H1 (cell line): ENCODE data around the gene AQP2.

Experiments
- ATF3 ChIP-seq: IDR thresholded peaks from 2 replicates; pipeline ENCODE4 v1.6.1; 2011; ENCODE audit warnings: low read depth, mild to moderate bottlenecking, low read length; ENCODE audit not compliant: insufficient read depth
- EP300 ChIP-seq, 2 experiments: IDR thresholded peaks; 1 replicate in 1 of 2; 2 replicates in 1 of 2; pipeline ENCODE4 v1.6.1; 2011 to 2012; ENCODE audit warnings: low read depth in 2 of 2, low read length in 2 of 2, mild to moderate bottlenecking in 2 of 2, borderline replicate concordance in 1 of 2, inconsistent platforms in 1 of 2, moderate library complexity in 1 of 2
- EZH2 ChIP-seq: fragments of 200-600 bp; sonication (generic); IDR thresholded peaks from 2 replicates; pipeline ENCODE4 v1.7.1; 2012; ENCODE audit warnings: low read depth, mild to moderate bottlenecking, moderate library complexity, low read length, inconsistent platforms; ENCODE audit not compliant: severe bottlenecking
- JUN ChIP-seq: IDR thresholded peaks from 2 replicates; pipeline ENCODE4 v1.6.1; 2011; ENCODE audit warnings: low read depth, mild to moderate bottlenecking, improper control_type of control experiment, low read length
- POLR2A ChIP-seq, 2 experiments: IDR thresholded peaks; 1 replicate in 1 of 2; 2 replicates in 1 of 2; pipeline ENCODE4 v1.6.1; 2011; ENCODE audit warnings: low read depth in 2 of 2, low read length in 2 of 2, mild to moderate bottlenecking in 2 of 2; ENCODE audit errors: control extremely low read depth in 1 of 2
- SIN3A ChIP-seq, 2 experiments: IDR thresholded peaks in 1 of 2; conservative IDR thresholded peaks in 1 of 2; 2 replicates each; pipeline ENCODE4 v1.6.1; 2011 to 2012; ENCODE audit warnings: low read length in 2 of 2, improper control_type of control experiment in 1 of 2, low read depth in 1 of 2, mild to moderate bottlenecking in 1 of 2
- TAF7 ChIP-seq: optimal IDR thresholded peaks from 2 replicates; pipeline ENCODE3; 2011; ENCODE audit warnings: low read depth, mild to moderate bottlenecking, inconsistent platforms, low read length, moderate library complexity, borderline replicate concordance
- ZNF274 ChIP-seq: IDR thresholded peaks from 2 replicates; pipeline ENCODE4 v1.7.0; 2012; ENCODE audit warnings: low read length, borderline replicate concordance; ENCODE audit errors: extremely low read depth
- TF ChIP-seq, protein P1 (sequence below), 3 experiments: IDR thresholded peaks; 1 replicate in 2 of 3; 2 replicates in 1 of 3; pipeline versions ENCODE4 v1.5.1 to v1.6.1; 2011; ENCODE audit warnings: low read length in 3 of 3, mild to moderate bottlenecking in 3 of 3, inconsistent platforms in 2 of 3, low read depth in 1 of 3, moderate library complexity in 1 of 3; ENCODE audit not compliant: insufficient read depth in 1 of 3; ENCODE audit errors: control extremely low read depth in 1 of 3

DNA sequence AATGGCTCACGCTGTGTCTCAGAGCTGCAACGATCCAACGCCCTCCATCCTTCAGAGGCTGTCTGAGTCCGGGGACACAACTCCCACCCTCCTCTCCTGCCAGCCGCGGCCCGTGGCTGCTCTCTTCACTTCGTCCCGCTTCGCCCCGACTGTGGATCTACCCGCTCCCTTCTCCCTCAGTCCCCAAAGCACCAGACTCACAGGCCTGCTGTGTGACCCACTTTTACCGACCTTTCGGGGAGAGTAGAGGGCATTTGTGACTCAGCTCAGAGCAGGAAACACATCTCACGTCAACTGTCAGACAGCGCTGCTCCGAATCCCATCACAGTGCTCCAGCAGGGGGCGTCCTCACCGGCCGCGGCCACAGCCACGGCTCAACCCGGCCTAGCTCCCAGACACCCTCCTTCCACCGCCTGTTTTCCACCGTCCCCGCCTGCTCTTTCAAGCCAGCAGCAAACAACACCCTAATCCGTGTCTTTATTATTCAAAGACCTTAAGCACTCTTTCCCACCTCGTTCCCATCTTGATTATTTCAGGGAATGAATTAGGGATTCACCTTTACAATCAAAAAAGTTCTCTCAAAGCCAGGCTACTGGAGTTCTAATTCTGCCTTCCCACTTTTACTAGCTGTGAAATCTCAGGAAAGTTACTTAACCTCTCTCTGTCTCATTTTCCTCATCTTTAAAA, 5.0 kb upstream of the AQP2 start:
- TF ChIP-seq POLR2A (IDR thresholded peaks at IDR 0.05; ENCODE audit: control extremely low read depth in 1 of 2, low read depth in 2 of 2, low read length in 2 of 2): no peak
- TF ChIP-seq ZNF274: no peak
- peak; percentile 66 for TF ChIP-seq TAF7
- TF ChIP-seq, protein P1, sequence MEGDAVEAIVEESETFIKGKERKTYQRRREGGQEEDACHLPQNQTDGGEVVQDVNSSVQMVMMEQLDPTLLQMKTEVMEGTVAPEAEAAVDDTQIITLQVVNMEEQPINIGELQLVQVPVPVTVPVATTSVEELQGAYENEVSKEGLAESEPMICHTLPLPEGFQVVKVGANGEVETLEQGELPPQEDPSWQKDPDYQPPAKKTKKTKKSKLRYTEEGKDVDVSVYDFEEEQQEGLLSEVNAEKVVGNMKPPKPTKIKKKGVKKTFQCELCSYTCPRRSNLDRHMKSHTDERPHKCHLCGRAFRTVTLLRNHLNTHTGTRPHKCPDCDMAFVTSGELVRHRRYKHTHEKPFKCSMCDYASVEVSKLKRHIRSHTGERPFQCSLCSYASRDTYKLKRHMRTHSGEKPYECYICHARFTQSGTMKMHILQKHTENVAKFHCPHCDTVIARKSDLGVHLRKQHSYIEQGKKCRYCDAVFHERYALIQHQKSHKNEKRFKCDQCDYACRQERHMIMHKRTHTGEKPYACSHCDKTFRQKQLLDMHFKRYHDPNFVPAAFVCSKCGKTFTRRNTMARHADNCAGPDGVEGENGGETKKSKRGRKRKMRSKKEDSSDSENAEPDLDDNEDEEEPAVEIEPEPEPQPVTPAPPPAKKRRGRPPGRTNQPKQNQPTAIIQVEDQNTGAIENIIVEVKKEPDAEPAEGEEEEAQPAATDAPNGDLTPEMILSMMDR (IDR thresholded peaks at IDR 0.05; ENCODE audit: control extremely low read depth in 1 of 3, insufficient read depth in 1 of 3, low read depth in 1 of 3, low read length in 3 of 3): peak; percentile 87 to 95 (median 89)
- TF ChIP-seq EZH2: no peak
- no peak for TF ChIP-seq ATF3
- TF ChIP-seq SIN3A (conservative IDR thresholded peaks at IDR 0.05 in 1 of 2, IDR thresholded peaks at IDR 0.05 in 1 of 2; ENCODE audit: low read depth in 1 of 2, low read length in 2 of 2): peak; percentile 87 to 94; a peak in 3 of 4 replicates
- TF ChIP-seq JUN: no peak
- no peak for TF ChIP-seq EP300 (IDR thresholded peaks at IDR 0.05; ENCODE audit: borderline replicate concordance in 1 of 2, low read depth in 2 of 2, low read length in 2 of 2)
